ENCODE results near the gene ZNF331.

- TF ChIP-seq, protein P1, sequence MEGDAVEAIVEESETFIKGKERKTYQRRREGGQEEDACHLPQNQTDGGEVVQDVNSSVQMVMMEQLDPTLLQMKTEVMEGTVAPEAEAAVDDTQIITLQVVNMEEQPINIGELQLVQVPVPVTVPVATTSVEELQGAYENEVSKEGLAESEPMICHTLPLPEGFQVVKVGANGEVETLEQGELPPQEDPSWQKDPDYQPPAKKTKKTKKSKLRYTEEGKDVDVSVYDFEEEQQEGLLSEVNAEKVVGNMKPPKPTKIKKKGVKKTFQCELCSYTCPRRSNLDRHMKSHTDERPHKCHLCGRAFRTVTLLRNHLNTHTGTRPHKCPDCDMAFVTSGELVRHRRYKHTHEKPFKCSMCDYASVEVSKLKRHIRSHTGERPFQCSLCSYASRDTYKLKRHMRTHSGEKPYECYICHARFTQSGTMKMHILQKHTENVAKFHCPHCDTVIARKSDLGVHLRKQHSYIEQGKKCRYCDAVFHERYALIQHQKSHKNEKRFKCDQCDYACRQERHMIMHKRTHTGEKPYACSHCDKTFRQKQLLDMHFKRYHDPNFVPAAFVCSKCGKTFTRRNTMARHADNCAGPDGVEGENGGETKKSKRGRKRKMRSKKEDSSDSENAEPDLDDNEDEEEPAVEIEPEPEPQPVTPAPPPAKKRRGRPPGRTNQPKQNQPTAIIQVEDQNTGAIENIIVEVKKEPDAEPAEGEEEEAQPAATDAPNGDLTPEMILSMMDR (IDR thresholded peaks at IDR 0.05; ENCODE audit: insufficient read depth, low read length) = no peak
- TF ChIP-seq POLR2AphosphoS5 (IDR thresholded peaks at IDR 0.05; ENCODE audit: low read depth) (no peak), SPI1 (IDR thresholded peaks at IDR 0.05; ENCODE audit: borderline replicate concordance, low read depth) (no peak)
Measured at GRCh38 chr19:53511357-53511756, 26.6 kb upstream of the ZNF331 start.

All from HL-60 (cell line).